Measurements from ENCODE around the gene MLLT10. TPM values are rescaled to one million over a fixed set of nuclear protein-coding genes. Genes with fewer than 3 reads are reported as not detected.

The MLLT10 gene
- total and polyA plus RNA-seq, 2 donors (not counting 3 experiments of a cell fraction or from before 2014, with no cell fraction given), result 35.4 to 54.0 TPM

DNA sequence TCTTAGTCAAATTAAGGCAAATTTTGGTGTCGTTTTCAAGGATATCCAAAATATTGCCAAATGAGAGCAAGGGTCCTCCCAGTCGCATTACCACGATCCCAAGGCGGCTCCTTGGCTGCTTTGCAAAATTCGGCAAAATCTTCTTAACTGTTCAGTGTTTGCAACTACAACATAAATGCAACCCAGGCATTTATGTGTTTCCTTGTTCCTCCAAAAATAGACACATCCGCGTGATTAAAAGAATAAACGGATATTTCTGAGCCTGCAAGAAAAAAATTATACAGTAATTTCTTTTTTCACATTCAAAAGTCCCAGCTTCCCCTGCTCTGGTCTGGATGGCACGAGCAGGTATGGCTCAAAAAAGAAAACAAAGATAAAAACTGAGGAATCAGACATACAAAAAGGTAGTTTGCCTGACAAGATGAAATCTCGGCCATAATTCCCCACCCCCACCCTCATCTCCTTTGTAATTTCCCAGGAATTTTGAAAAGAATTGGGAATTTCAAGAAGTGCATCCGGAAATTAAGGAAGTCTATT is 14.6 kb upstream of the MLLT10 start:
- H3K4me3 ChIP-seq (replicated peaks in 1 of 3; ENCODE audit: insufficient read depth in 1 of 3, low read depth in 1 of 3, low read length in 3 of 3), result peak overlapping the region; percentile 40 to 91 (median 86)
- H4K20me1 ChIP-seq (replicated peaks; ENCODE audit: control insufficient read depth, extremely low read depth, insufficient read depth, low read length), result no peaks in the 10 kb centered on the region
- H3K79me2 ChIP-seq (ENCODE audit: control insufficient read depth, insufficient read depth, low read length), result no peaks in the 10 kb centered on the region
- no peak for TF ChIP-seq FOS (IDR thresholded peaks at IDR 0.05; ENCODE audit: borderline replicate concordance, insufficient read depth, low read length)
- TF ChIP-seq GATA2 (IDR thresholded peaks at IDR 0.05; ENCODE audit: insufficient read depth, insufficient read length, low read depth, low read length), result peak; percentile 8
- BruUV-seq (replicated peaks), result no TSS peak
- intact Hi-C loops (cut with micrococcal nuclease), result loop anchor here (1.0 to 5.0 kb wide), 2 partner anchors 241 to 483 kb away; partner anchors contain the start of gene DNAJC1
- H3K4me2 ChIP-seq (ENCODE audit: insufficient read depth, low read length), result peak overlapping the region; percentile 93
- peak overlapping the region; percentile 83 for H2AFZ ChIP-seq (ENCODE audit: low read depth, low read length)
- dilution Hi-C loops (cut with MboI; ENCODE audit: extremely low pct_ligation_motif_present, low sequenced_read_pairs), result no loop called here
- POLR2A ChIA-PET, result no interaction called here
- H3K27me3 ChIP-seq (ENCODE audit: control insufficient read depth in 2 of 2, insufficient read depth in 2 of 2, low read length in 2 of 2), result no peaks in the 10 kb centered on the region
- peaks cover 31% of the 10 kb centered on the region for H3K4me1 ChIP-seq (ENCODE audit: control insufficient read depth, extremely low read depth, insufficient read depth, low read length)
- no peaks in the 10 kb centered on the region for H3K9me1 ChIP-seq (replicated peaks; ENCODE audit: control insufficient read depth, extremely low read depth, insufficient read depth, low read length)
- no peak for FAIRE-seq
- no peak for DNase-seq (ENCODE audit: low read depth, low spot score)
- H3K9ac ChIP-seq (replicated peaks; ENCODE audit: extremely low read depth, insufficient read depth, low read length), result peak overlapping the region; percentile 82
- peak overlapping the region; percentile 73 for H3K27ac ChIP-seq (ENCODE audit: insufficient read depth, low read depth, low read length)
- no peaks in the 10 kb centered on the region for H3K9me3 ChIP-seq (replicated peaks; ENCODE audit: control insufficient read depth, insufficient read depth, low read length)
- H3K36me3 ChIP-seq (ENCODE audit: control insufficient read depth in 2 of 2, extremely low read depth in 1 of 2, insufficient read depth in 2 of 2, low read length in 2 of 2), result no peaks in the 10 kb centered on the region
- CTCF ChIA-PET, result interaction anchor here (0.9 to 1.8 kb wide), 4 partner anchors 8 to 240 kb away, joined by 3 to 11 read pairs (median 6); no protein-coding TSS in a partner anchor

DNA sequence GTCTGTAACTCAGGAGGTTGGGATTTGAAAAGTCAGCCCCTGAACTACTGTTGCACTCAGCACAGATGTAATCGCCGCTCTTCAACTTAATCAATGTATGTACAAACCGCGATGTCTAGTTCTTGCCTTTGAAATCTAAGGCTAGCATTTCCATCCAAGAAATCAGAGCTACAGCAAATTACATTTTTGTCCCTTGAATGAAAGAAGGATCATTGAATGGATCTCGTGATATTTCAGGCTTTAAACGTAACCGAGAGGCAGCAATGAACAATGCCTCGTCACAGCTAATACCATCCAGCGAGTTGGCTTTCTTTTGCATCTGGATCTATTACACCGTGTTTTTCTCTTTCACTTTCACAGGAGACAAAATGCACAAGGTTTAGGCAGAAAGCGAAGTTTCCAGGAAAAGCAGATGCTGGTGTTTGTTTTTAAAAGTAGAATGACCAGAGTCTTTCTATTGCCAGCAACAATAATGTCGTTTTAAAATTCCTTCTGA is 14.0 kb upstream of the MLLT10 start:
- Histone ChIP-seq H3K27me3 (ENCODE audit: control insufficient read depth in 2 of 2, insufficient read depth in 2 of 2, low read length in 2 of 2) (no peaks in the 10 kb centered on the region), H3K79me2 (ENCODE audit: control insufficient read depth, insufficient read depth, low read length) (no peaks in the 10 kb centered on the region), H3K36me3 (ENCODE audit: control insufficient read depth in 2 of 2, extremely low read depth in 1 of 2, insufficient read depth in 2 of 2, low read length in 2 of 2) (no peaks in the 10 kb centered on the region), H3K9me3 (replicated peaks; ENCODE audit: control insufficient read depth, insufficient read depth, low read length) (no peaks in the 10 kb centered on the region), H3K4me2 (ENCODE audit: insufficient read depth, low read length) (peak overlapping the region; percentile 93), H3K4me3 (replicated peaks in 1 of 3; ENCODE audit: insufficient read depth in 1 of 3, low read depth in 1 of 3, low read length in 3 of 3) (peak overlapping the region; percentile 40 to 91 (median 86)), H3K9me1 (replicated peaks; ENCODE audit: control insufficient read depth, extremely low read depth, insufficient read depth, low read length) (no peaks in the 10 kb centered on the region), H3K9ac (replicated peaks; ENCODE audit: extremely low read depth, insufficient read depth, low read length) (peak overlapping the region; percentile 82), H4K20me1 (replicated peaks; ENCODE audit: control insufficient read depth, extremely low read depth, insufficient read depth, low read length) (no peaks in the 10 kb centered on the region), H3K27ac (ENCODE audit: insufficient read depth, low read depth, low read length) (peak overlapping the region; percentile 73), H3K4me1 (ENCODE audit: control insufficient read depth, extremely low read depth, insufficient read depth, low read length) (peaks cover 37% of the 10 kb centered on the region), H2AFZ (ENCODE audit: low read depth, low read length) (peak overlapping the region; percentile 83)
- POLR2A ChIA-PET, result no interaction called here
- DNase-seq (ENCODE audit: low read depth, low spot score) (peak; percentile 84), FAIRE-seq (peak; percentile 4)
- no peak for TF ChIP-seq JUN (IDR thresholded peaks at IDR 0.05; ENCODE audit: borderline replicate concordance, insufficient read depth, insufficient read length, low read depth)
- TF ChIP-seq POLR2A (IDR thresholded peaks at IDR 0.05; ENCODE audit: low read depth, low read length), result peak; percentile 22
- TF ChIP-seq GATA2 (IDR thresholded peaks at IDR 0.05; ENCODE audit: insufficient read depth, insufficient read length, low read depth, low read length), result peak; percentile 2
- CTCF ChIA-PET, result interaction anchor here (0.9 to 1.6 kb wide), 3 partner anchors 24 to 241 kb away, joined by 3 to 7 read pairs (median 4); no protein-coding TSS in a partner anchor
- dilution Hi-C loops (cut with MboI; ENCODE audit: extremely low pct_ligation_motif_present, low sequenced_read_pairs), result no loop called here
- intact Hi-C loops (cut with micrococcal nuclease), result loop anchor here (1.0 to 10.0 kb wide), 3 partner anchors 242 to 805 kb away; partner anchors contain the start of genes BMI1 and DNAJC1
- TSS peak; percentile 17 for BruUV-seq (replicated peaks)

Measured in endothelial cell of umbilical vein (primary cell).